GM19372 (cell line): ENCODE data around the gene FGF4.
"Not testable (repeated sequence)": the region's sequence is repeated elsewhere in the genome, so short reads cannot be mapped to it uniquely, and the experiment has no call there.

Experiments used
- ATAC-seq: cut with Tn5 transposase; IDR thresholded peaks from one replicate; pipeline ENCODE4 v1.9.1; 2021; ENCODE audit warnings: mild to moderate bottlenecking, low read depth, moderate library complexity; ENCODE audit not compliant: unreplicated experiment

FGF4 gene

DNA sequence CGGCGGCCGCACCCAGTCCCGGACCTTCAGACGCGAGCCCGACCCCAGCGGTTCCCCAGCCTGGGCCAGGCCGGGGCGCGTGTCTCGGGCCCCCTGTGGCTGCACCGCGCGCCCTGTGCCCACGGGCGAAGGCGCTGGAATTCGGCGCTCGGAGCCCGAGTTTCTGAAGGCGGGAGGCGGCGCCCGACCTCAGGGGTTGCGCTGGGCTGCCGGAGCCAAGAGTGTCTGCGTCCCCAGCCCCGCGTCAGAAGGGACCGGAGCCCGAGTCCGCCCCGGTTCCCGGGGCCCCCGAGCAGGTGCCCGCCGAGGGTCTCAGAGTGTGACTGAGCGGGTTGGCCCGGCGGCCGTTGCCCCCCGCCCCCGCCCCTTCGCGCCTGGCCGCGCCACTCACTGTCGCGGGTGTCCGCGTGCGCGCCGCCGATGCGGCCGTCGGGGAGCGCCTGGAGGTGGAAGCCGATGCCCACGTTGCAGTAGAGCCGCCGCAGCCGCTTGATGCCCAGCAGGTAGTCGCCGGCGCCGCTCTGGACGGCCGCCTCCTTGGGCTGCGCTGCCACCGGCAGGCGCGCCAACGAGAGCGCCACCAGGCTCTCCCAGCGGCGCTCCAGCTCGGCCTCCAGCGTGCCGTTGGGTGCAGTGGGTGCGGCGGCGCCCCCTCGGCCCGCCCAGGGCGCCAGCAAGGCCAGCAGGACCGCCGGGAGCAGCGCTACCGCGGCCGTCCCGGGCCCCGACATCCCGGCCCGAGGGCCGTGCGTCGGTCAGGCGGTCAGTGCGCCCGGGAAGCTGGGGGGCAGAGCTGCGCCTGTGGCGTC, 583 bp downstream of the FGF4 start:
- no peak for ATAC-seq

DNA sequence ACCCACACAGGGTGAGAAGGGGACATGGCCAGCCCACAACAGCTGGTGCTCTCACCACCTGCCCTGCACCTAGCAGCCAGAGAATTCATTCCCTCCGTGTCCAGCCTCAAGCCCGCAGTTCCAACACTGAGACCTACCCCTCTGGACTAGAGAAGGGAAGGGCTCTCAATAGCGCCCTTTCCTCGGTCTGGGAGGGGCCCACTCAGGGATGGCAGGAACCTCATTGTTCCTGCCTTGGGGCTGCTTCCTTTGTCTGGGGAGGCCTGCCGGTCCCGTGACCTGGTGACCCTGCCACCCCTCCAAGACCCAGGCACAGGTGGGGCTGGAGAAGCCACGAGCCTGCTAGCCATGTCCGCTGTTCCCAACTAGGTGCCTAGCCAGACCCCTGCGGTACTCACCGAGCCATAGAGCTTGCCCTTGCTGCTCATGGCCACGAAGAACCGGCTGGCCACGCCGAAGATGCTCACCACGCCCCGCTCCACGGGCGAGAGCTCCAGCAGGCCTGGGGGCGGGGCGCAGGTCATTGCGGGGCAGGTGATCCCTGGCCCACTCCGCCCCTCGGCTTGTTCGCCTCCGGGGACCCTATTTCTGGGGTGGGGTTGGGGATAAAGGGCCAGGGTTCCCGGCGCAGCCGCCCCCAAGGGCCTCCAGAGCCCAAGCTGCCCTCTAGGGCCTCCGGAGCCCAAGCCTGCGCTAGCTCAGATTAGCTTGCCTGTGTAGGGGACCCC, 1.4 kb downstream of the FGF4 start:
- no peak for ATAC-seq

GRCh38 chr11:69771466-69771865, 3.7 kb downstream of the FGF4 start:
- no peak for ATAC-seq

DNA sequence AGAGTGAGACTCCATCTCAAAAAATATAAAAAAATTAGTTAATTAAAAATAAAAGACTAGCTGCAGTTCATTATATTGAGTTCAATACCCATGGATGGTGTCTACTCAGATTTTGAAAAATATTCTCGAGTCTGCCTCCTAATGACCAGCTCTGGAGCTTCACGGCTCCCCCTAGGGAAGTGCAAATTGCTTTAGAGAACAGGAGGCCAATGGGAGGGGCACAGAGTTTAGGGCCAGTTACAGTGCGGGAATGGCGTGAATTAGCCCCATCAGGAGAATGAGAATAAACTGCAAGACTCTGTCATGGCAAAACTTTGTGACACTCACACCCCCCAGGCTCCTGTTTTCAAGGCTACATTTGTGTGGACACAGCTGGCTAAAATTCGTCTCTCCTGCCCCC, 4.6 kb downstream of the FGF4 start:
- no peak for ATAC-seq

DNA sequence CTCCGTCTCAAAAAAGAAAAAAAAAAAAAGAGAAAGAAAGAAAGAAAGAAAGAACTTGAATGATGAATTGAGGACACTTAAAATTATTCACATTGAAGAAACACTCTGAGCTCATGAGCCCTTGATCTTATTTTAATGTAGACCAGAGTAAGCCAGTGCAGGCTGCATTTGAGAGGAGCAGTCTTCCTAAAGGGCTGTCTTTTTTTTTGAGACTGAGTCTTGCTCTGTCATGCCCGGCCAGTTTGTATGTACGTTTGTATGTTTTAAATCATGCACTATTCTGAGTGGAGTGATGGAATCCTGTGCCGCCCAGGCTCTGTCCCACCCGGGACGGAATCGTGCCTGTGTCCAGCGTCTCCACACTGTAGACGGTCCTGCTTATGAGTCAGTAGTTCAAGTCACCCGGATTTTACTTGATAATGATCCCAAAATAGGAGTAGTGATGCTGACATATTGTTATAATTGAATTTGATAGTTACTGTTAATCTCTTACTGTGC, 9.6 kb downstream of the FGF4 start:
- no peak for ATAC-seq

DNA sequence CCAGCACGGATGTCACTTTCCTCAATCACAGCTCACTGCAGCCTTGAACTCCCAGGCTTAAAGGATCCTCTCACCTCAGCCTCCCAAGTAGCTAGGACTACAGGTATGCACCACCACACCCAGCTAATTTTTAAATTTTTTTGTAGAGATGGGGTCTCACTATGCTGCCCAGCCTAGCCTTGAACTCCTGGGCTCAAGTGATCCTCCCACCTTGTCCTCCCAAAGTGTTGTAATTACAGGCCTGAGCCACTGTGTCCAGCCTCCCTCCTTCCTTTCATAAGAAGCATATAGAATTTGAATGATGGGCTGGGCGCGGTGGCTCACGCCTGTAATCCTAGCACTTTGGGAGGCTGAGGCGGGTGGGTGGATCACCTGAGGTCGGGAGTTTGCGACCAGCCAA, 10.2 kb downstream of the FGF4 start:
- not testable (repeated sequence) for ATAC-seq

- no peak for ATAC-seq
These were observed 14.8 kb downstream of the FGF4 start for GRCh38 chr11:69760319-69760718.

- no peak for ATAC-seq
These were observed 22.3 kb downstream of the FGF4 start for GRCh38 chr11:69752890-69753289.

GRCh38 chr11:69750875-69751597, 24.1 kb downstream of the FGF4 start:
- ATAC-seq = no peak

DNA sequence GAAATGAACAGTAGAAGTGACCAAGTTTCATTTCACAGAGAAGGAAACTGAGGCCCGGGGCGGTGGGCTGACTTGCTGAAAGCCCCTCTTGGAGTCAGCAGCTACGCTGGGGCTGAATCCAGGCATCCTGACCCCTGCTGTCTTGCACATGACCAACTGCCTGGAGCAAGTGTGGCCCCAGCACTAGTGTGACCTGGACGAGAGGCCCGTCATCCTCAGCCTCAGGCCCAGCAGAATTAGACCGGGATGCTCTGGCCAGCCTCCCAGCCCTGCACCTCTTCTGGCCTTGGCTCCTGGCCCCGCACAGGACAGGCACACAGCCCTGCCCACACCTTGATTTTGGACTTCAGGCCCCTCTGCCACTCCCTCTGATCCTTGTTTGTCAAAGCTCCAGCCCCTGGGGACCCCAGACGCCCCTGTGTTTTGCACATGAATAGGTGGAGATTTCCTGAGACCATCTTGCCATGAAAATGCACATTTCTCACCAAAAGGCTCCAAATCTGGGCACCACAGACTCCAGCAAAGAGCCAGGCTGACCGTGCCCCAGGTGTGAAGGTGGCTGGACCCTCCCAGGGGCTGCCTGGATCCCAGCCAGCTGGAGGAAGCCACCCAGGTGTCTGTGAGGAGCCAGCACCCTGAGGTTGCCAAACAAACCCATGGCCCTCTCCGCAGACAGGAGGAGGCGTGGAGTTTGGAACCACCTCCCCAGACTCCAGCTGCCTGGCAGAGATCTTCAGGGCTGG, 24.9 kb downstream of the FGF4 start:
- ATAC-seq = no peak

DNA sequence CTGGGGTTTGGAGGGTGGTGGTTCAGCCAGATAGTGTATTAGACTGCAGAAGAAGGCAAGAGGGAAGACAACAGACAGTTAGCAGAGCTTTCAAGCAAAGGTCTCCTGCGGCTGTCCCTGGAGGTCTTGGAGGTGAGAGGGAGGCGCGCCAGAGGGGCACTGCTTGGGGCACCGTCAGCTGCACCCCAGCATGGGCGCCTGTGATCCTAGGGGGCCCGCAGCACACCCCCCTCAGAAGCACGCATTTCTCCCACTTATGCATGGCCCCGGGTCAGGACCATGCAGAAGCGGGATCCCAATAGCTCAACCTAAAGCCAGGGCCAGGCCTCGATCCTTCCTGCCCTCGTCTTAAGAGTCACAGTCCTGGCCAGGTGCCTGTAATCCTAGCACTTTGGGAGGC, 26.5 kb downstream of the FGF4 start:
- no peak for ATAC-seq

GRCh38 chr11:69746752-69747742, 28.1 kb downstream of the FGF4 start:
- ATAC-seq = no peak

DNA sequence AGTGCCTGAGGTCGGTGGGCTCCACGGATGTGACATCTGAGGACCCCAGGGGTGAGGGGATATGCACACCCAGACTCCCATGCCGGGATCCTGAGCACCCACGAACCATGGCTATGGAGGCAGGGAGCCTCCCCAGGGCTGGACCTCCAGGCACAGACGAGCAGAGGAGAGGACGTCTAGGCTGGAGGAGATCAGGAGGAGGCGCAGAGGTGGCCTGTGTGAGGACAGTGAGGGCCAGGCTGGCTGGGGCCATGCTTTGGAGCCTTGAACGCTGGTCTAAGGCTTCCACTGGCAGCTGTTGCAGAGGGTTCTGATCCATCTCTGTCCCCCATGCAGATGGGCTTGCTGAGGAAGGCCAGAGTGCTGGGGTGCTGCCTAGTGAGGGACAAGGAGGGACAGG, 29.0 kb downstream of the FGF4 start:
- ATAC-seq = no peak

- ATAC-seq = no peak
These were observed 29.9 kb downstream of the FGF4 start for GRCh38 chr11:69745201-69745600.

GRCh38 chr11:69744435-69744834, 30.7 kb downstream of the FGF4 start:
- ATAC-seq = no peak

- ATAC-seq = no peak
These were observed 40.3 kb downstream of the FGF4 start for GRCh38 chr11:69734841-69735240.

DNA sequence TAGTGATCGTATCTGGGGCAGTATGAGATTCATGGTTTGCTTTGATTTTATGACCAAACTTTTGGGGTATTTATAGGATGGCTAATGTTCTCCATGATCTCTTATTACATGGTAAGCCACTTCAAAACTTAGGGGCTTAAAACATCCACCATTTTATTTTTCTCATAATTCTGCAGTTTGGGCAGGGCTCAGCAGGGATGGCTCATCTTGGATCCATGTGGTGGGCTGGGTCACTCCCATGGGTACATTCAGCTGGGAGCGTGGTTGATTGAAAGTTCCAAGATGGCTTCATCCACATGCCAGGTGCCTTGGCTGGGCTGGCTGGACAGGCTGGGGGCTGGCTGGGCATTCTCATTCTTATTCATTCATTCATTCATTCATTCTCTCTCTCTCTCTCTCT, 40.8 kb downstream of the FGF4 start:
- no peak for ATAC-seq

DNA sequence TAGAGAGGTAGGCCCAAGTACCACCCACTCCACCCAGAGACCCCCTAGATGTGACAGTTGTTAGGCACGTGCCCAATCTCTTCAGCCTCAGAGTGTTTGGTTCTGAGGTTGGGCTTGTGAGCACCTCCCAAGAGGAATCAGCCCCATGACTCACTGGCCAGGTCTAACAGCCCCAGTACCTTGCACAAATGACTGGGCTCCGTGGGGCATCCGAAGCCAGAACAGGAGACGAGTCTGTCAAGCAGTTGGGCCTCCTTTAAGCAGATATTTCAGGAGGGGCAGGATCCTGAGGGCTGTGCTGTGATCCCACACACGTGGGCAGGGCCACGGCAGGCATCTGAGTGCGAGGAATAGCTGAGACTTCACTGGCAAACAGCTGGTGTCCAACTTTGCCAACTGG, 42.2 kb downstream of the FGF4 start:
- no peak for ATAC-seq

DNA sequence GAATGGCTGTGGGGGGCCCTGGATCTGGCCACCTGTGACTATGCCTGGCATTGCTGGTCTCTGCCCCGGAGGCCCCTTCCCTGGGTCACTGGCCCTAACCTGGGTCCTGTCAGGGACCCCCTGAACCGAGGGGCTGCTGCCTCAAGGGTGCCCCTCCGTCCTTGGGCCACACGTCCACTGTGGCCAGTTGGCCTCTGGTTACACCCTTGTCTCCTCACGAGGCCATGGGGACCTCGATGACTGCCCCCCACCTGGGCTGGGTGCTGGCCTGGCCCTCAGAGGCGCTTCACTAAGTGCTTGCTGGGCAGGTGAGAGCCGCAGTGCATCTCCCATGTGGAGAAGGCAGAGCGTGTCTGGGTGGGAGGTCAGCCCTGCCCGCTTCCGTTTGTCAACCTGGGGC, 44.0 kb downstream of the FGF4 start:
- ATAC-seq = no peak
